ENCODE measurements around the gene ZC3H7B.

DNA sequence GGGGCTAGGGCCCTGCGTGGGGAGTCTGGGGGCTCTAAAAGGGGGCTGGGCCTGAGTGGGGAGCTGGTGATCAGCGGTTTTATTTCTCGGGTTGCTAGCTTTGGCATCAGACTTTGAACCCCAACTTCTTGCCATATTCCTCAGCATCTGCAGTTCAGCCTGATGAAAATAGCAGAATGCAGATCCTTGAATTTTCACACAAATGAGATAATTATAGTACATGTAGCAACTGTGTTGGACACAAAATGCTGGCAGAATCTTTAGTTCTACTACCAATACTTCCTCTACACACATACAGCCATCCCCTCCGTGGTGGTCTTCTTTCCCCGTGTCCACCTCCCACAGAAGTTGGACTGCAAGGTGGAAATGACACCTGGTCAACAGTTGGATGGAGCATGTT is 1.5 kb downstream of the ZC3H7B start:
- no peak for TF ChIP-seq EZH2 (IDR thresholded peaks at IDR 0.05)
- TF ChIP-seq, protein P1, sequence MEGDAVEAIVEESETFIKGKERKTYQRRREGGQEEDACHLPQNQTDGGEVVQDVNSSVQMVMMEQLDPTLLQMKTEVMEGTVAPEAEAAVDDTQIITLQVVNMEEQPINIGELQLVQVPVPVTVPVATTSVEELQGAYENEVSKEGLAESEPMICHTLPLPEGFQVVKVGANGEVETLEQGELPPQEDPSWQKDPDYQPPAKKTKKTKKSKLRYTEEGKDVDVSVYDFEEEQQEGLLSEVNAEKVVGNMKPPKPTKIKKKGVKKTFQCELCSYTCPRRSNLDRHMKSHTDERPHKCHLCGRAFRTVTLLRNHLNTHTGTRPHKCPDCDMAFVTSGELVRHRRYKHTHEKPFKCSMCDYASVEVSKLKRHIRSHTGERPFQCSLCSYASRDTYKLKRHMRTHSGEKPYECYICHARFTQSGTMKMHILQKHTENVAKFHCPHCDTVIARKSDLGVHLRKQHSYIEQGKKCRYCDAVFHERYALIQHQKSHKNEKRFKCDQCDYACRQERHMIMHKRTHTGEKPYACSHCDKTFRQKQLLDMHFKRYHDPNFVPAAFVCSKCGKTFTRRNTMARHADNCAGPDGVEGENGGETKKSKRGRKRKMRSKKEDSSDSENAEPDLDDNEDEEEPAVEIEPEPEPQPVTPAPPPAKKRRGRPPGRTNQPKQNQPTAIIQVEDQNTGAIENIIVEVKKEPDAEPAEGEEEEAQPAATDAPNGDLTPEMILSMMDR (IDR thresholded peaks at IDR 0.05): no peak

Data from neural progenitor cell (in vitro differentiated cells).